Measurements from ENCODE around the gene DRG2.
A peak's percentile ranks its signal among the peaks of the same experiment; 100 is the strongest.

GRCh38 chr17:18038861-18039534 lies 48.8 kb upstream of the DRG2 start, which contains the start of the genes ATPAF2 and GID4:
- TF ChIP-seq CTCF (IDR thresholded peaks at IDR 0.05; ENCODE audit: borderline replicate concordance, extremely low read depth, low read length, poor library complexity, severe bottlenecking), result peak; percentile 27
- no peak for TF ChIP-seq EZH2 (IDR thresholded peaks at IDR 0.05; ENCODE audit: borderline replicate concordance, low read depth, low read length, severe bottlenecking)
